HG03439 (cell line): ENCODE results near the gene SNRPF.

ENCODE experiments used
- ATAC-seq: cut with Tn5 transposase; IDR thresholded peaks from one replicate; pipeline ENCODE4 v1.9.1; 2021; ENCODE audit warnings: mild to moderate bottlenecking, moderate library complexity; ENCODE audit not compliant: unreplicated experiment

SNRPF gene

DNA sequence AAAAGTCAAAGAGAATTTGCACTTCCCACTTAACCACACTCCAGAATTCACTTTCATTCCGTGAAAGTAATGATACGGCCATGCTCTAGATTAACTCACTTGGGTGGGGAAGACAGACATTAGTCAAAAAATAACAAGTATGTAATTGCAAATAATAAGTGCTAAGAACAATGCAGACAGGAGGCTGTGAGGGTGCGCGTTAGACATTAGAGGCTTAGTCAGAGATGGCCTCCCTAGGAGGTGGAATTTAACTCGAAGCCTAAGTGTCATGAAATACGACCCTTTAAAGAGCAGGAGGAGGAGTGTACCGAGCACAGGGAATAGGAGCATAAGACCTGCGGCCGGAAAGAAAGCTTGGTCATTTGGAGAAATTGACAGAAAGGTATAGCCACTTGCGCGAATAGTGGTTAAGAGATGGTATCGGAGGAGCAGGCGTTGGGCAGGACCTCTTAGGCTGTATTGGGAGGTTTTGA, 628 bp downstream of the SNRPF start:
- ATAC-seq: no peak

DNA sequence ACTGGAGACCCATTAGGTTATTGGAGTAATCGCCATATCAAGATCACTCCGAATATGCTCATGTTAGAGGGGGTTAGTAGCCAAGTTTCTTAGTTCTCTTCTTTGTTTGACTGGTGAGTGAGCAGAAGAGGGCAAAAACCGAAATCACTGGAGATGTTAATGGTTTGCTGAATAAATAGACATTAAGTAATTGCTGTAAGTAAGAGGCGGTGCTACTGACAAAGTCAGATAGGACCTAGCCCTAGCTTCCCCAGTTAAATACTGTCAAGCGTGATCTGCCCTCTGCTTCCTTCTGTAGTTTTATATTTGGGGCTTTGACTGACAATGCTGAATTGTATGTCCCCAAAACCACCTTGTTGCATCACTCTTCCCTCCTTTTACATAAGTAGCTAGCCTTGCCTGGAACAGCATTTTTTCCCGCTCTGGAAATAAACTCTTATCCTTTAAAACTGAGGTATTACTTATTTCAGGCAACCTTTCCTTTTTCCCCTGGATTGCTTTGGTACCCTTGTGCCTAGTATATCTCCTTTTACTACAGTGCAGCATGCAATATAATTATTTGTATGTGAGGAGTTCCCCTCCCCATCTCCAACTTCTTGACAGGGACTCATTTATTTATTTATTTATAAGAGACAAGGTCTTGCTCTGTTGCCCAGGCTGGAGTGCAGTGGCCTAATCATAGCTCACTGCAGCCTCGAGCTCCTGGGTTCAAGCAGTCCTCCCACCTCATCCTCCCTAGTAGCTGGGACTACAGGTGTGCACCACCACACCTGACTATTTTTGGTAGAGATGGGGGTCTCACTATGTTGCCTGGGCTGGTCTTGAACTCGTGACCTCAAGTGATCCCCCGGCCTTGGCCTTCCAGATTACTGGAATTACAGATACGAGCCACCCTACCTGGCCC, 1.4 kb downstream of the SNRPF start:
- ATAC-seq: no peak

DNA sequence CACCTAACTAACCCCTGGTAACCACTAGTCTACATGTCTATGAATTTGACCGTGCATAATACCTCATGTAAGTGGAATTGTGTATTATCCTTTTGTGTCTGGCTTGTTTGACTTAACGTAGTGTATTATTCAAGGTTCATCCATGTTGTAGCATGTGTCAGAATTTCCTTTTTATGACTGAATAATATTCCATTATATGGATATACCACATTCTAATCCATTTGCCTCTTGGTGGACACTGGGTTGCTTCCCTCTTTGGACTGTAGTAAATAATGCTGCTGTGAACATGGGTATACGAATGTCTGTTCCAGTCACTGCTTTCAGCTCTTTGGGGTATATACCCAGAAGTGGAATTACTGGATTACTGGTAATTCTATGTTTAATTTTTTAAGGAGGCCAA, 3.3 kb downstream of the SNRPF start:
- no peak for ATAC-seq

DNA sequence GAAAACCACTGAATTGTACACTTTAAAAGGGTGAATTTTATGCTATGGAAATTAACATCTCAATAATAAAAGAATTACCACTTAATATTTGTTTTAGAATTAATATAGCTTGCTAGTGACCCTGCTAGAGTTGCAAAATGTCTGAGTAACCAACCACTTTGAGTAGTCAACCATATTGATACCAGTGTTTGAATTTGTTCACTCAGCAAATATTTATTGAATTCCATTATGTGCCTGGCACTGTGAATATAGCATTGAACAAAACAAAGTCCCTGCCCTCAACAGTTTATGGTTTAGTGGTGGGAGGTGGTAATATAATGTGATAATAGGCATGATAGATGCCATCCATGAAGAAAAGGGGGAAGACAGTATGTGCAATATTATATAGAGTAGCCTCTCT, 4.6 kb downstream of the SNRPF start:
- no peak for ATAC-seq

DNA sequence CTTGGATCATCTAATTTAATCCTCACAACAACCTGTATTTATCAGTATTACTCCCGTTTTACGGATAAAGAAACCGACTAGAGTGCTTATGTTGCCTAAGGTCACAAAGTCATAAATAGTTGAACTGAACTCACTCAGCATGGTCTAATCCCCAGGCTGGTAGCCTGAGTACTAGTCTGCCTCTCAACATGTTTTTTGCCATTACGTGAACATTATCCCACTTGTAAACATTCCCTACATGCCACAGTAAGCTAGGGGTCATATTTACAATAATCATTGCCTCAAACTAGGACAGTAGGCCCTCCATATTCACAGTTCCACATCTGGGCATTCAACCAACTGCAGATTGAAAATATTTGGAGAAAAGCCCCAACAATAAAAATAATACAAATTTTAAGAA, 12.1 kb downstream of the SNRPF start:
- ATAC-seq: no peak

DNA sequence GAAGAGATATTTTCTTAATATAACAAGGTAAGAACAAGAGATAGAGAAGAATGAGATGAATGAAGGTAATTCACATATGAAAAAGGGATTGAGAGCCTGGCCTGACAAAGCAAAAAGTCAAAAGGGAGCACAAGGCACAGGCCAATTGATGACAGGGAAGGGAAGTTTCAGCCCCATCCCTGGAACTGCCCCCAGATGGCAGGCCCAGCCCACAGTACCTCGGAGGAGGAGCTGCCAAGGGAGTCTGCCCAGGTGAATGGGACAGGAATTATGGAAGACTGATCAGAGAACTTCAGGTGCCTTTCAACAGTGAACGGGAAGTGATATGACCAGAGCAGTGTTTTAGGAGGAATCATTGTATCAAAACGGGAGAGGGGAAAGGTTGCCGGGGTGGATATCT, 15.7 kb downstream of the SNRPF start:
- no peak for ATAC-seq

DNA sequence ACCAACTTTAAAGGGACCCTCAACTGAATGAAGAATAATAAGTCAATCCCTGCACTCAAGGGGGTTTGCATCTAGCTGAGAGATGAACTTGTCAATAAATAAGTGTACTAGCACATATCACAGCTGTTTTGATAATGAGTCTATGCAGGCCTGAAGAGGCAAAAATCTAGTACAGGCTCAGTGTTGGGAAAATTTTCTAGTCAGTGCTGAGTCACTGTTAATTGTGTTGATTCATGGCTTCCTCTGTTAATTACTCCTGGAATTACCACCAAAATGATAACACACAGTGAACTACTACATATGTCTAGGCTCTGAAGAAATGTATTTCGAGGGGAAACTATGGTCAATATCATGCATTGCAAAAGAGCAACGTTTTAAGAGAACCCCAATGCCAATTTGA, 18.9 kb downstream of the SNRPF start:
- ATAC-seq: no peak

DNA sequence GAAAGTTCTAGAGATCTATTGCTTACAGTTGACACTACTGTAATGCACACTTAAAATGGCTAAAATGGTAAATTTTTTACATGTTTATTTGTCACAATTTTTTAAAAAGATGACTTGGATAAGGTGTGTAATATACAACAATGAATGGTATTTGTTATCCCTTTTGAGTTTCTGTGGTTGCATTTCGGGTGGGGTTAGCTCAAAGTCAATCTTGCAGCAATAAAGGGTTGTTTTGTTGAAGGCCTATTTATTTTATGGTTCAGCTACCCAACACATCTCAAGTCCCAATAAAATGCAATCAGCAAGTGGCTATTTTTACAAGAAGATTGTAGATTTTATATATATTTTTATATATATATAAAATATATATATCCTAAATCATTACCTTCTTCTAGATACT, 22.1 kb downstream of the SNRPF start:
- no peak for ATAC-seq

DNA sequence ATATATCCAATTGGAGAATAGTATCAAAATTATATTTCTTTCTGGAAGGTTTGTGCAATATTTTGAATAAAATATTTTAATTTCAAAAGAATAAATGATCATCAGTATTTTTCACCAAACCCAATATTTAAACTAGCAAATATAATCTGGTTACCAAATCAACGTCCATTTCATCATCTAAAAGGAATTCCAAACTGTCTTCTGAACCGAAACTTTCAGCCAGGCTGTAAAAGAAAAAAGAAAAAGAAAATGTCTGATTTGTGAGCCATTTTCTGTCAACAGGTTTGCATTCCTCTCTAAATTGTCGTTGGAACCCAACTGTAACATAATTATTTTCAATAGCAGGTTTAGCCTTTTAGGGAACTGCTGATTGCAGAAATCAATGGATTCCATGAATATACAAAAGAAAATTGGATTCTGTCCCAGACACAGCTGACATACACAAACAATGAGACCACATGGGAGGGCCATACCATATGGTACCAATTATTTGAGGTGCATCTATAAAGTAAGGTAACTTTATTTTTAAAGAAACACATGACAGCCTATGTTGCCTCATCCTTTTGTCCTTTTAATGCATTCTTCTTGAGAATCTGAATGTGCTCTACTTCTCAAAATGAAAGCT, 22.7 kb downstream of the SNRPF start:
- ATAC-seq: no peak

DNA sequence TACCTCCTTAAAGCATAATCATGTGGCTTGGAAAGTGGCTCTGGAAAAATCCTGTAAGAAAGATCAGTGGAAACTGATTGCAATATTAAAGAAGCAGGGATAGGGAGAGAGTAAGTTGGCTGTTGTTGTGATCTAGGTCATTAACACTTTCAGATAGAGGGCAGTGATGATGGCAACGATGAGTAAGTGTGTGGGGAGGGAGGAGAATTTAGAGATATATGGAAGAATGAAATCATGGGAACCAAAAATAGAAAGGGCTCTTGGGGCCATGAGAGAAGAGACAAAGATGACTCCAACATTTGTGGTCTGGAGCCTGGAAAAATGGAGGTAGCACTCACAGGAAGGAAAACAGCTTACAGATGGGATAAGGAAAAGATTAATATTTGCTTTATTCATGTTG, 23.3 kb downstream of the SNRPF start:
- ATAC-seq: no peak

DNA sequence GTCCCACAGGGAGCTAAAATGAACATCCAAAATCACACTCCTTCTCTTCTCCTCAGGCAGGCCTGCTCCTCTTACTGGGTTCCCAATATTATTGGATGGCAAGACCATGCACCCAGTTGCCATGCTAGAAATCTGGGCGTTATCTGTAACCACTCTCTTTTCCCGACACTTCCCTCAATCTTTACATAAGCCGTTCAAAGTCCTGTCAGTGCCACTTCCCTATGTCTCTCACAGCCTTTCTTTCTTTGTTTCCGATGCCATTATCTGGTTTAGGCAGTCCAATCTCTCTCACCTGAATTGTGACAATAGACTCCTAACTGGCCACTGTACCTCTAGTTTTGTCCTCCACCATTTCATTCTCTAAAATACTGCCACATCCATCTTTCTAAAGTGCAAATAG, 24.1 kb downstream of the SNRPF start:
- no peak for ATAC-seq

DNA sequence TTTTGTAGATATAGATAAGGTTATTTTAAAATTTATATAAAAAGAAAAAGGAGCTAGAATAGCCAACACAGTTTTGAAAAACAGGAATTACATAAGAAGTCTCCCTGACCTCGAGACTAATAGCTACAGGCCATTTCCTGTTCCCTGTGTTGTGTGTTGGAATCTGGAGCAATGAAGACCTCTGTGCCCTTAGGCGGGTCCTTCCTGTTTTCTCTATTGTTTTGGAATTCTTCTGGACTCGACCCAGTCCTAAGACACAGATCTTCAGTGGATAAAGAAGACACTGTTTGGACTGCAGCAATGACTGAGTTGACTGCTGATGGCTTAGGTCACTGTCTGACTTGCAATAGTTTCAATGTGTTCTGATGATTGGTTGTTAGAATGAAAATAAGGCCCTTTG, 26.2 kb downstream of the SNRPF start:
- ATAC-seq: no peak

DNA sequence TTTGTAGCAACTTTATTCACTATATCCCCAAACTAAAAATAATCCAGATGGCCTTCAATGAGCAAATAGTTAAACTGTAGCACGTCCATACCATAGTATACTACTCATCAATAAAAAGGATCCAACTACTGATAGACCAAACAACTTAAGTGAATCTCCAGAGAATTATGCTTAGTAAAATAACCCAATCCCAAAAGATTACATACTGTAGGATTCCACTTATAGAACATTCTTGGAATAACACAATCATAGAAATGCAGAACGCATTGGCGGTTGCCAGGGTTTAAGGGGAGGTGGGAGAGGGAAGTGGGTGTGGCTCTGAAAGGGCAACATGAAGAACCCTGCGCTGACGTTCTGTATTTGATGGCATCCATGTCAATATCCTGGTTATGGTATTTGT, 28.6 kb downstream of the SNRPF start:
- no peak for ATAC-seq

DNA sequence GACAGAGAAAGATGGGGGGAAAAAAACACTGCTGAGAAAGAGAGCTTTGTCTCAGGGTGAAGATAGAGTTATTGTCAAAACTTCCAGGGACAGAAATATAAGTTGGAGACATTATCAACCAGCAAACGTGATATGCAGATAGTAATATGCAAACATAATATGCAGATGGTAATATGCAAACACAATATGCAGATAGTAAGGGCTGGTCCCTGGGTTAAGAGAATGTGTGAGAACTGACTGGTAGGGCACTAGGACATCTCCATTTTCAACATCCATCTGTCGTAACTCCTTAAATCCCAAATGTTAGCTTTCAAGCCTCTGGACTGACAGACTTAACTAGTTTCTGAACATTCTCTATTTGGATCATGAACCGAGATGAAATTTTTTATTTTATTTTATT, 32.2 kb downstream of the SNRPF start:
- ATAC-seq: no peak

DNA sequence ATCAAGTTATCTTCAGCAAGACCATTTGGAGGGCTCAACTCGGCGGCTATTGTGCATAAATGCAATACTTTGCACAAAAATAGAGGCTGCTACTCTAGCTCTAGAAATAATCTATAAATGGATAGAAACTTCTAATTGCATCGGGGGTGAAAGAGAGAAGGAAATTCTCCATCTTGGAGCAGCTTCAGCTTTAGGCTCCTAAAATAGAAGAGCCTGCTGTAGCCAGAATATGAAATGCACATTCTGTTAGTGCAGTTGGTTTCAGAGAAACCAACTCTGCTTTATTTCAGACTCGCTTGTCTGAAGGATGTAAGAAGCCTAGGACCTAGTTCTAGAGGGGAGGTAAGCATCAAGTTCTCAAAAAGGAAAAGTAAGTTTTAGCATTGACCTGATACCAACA, 38.1 kb downstream of the SNRPF start:
- no peak for ATAC-seq

DNA sequence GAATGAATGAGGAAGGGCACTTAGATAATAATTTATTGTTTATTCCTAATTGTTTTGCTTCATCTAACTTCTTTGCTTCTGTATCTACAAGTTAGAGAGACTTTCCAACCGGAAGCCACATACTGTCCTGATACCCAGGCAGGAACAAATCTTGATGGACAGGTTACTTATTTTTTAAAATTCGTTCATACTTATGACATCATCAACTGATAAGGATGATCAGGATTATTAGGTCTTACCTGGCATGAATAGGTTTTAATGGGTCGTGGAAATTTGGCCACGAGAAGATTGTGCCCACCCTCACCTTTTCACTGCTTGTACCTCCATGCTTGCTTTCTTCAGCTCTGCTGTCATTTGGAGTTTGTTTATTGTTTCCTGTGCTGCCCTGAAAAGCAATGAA, 39.3 kb downstream of the SNRPF start:
- ATAC-seq: no peak

DNA sequence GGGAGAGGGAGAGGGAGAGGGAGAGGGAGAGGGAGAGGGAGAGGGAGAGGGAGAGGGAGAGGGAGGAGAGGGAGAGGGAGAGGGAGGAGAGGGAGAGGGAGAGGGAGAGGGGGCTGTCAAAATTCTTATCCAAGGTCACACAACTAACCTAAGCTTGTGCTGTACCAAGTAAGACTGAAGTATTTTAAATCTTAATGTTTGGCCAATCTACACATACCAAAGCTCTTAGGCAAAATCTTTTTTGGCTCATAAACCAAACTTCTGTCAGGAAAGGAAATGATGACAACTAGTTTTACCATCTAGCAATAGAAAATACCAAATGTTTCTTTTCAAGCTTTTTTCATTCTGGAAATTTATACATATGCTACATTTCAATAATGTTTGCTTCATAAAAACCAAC, 49.8 kb downstream of the SNRPF start:
- ATAC-seq: no peak

DNA sequence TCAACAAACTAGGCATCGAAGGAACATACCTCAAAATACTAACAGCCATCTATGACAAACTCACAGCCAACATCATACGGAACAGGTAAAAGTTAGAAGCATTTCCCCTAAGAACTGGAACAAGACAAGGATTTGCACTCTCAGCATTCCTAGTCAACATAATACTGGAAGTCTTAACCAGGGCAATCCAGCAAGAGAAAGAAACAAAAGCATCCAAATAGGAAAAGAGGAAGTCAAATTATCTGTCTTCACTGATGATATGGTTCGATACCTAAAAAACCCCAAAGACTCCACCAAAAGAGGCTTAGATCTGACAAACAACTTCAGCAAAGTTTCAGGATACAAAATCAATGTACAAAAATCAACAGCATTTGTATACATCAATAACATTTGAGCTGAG, 51.1 kb downstream of the SNRPF start:
- ATAC-seq: no peak
